ENCODE results near the gene EEIG2. TPM values are rescaled to one million over a fixed set of nuclear protein-coding genes. Genes with fewer than 3 reads are reported as not detected.
"Not testable (repeated sequence)": the region's sequence is repeated elsewhere in the genome, so short reads cannot be mapped to it uniquely, and the experiment has no call there.

The EEIG2 gene
- total RNA-seq: 1 to 10 TPM; 6.7 to 7.0 TPM

DNA sequence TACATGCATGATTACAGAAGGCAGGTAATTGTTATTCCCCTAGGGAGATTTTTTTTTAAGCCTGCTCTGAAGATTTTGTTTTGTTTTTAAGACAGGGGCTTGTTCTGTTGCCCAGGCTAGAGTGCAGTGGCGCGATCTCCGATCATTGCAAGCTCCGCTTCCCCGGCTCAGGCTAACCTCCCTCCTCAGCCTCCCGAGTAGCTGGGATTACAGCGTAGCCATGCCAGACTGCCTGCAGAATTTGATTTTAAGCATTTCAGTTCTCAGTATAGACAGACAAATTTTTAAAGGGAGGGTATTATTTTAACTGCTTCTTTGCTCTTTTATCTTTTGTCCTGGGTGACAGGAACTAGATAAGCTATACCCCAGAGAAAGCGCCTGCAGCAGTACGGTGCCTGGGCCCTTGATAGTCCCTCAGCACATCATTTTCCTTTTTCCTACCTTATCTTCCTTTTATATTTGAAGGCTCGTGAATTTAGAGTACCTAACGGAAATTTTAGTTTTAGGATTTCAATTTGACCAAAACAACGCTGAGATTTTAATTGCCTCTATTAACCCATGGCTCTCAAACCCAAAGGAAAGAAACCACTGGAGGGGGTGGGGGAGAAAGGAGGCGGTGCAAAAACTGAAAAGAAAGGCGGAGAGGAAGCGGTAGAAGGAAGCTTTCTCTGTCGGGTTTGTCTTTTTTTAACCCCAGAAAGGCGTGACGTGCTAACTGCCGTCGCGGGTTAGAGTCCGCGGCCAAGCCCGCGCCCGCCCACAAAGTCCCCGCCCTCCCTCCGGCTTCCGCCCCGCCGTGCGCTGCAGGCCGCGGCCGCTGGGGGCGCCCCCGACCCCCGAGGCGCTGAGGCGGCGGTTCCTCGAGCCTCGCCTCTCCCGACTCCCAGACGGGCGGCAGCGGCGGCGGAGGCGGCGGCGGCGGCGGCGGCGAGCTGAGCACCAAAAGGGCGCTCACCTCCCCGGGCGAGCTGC, at the start of gene EEIG2:
EEIG2 (plus strand) TSS at position 886 of the 972 bp plus-strand sequence. CDS start 329 bp downstream, outside the sequence.
- H3K36me3 Mint-ChIP-seq (ENCODE audit: low read depth): no peaks in the 10 kb centered on the region
- ATAC-seq (replicated peaks): peak; percentile 81
- no peaks in the 10 kb centered on the region for H3K27me3 Mint-ChIP-seq
- no peaks in the 10 kb centered on the region for H3K9me3 Mint-ChIP-seq
- peak within 1 kb of the TSS; percentile 93 for H3K27ac Mint-ChIP-seq
- peak within 1 kb of the TSS; percentile 99 for H3K4me3 Mint-ChIP-seq
- H3K4me1 Mint-ChIP-seq: peaks cover 14% of the 10 kb centered on the region

GRCh38 chr1:108511764-108512163, 48.1 kb upstream of the EEIG2 start:
- Mint-ChIP-seq H3K4me1 (no peaks in the 10 kb centered on the region), H3K36me3 (ENCODE audit: low read depth) (no peaks in the 10 kb centered on the region), H3K4me3 (no peak overlapping the region), H3K27ac (no peak overlapping the region), H3K9me3 (no peaks in the 10 kb centered on the region), H3K27me3 (peaks cover 13% of the 10 kb centered on the region)
- ATAC-seq (replicated peaks): no peak

DNA sequence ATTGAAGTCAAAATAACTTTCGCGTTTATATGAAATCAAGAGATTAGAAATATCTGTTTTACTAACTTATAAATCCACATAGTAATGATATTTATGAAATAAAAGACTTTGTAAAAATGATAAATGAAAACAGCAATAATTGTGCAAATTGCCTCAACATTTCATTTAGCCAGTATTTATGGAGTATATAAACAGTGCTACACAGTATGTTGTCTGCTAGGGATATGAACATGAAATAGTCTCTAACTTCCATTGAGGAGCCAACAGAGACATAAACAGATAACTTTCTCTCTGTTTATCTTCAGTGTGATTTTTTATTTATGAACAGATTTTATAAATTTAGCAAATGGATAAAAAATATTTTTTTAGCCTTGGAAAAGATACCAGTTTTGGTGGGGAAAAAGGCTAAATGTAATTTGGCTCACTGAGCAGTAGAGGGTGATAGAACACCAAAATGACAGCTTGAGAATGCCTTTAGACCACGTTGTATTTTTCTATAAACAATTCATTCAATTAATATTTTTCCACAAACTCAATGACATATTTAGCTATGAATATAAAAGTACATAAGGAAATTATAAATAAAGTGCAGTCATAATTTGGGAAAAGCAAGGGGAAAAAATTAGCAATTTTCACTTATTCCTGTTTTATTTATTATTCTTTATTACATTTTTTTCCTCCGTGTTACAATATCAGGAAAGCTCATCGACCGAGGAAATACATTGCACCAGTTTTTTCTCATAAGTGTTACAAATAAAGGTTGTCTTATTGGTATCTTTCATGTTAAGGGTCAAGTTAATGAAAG, 47.5 kb upstream of the EEIG2 start:
- Mint-ChIP-seq H3K4me1 (no peaks in the 10 kb centered on the region), H3K9me3 (no peaks in the 10 kb centered on the region), H3K36me3 (ENCODE audit: low read depth) (no peaks in the 10 kb centered on the region), H3K27ac (no peak overlapping the region), H3K27me3 (peaks cover 13% of the 10 kb centered on the region), H3K4me3 (no peak overlapping the region)
- no peak for ATAC-seq (replicated peaks)

GRCh38 chr1:108513044-108513415, 46.9 kb upstream of the EEIG2 start:
- Mint-ChIP-seq H3K27ac (no peak overlapping the region), H3K4me3 (no peak overlapping the region), H3K36me3 (ENCODE audit: low read depth) (no peaks in the 10 kb centered on the region), H3K9me3 (no peaks in the 10 kb centered on the region), H3K27me3 (peaks cover 10% of the 10 kb centered on the region), H3K4me1 (no peaks in the 10 kb centered on the region)
- no peak for ATAC-seq (replicated peaks)

GRCh38 chr1:108513914-108514313, 46.0 kb upstream of the EEIG2 start:
- not testable (repeated sequence) for H3K27me3 Mint-ChIP-seq

DNA sequence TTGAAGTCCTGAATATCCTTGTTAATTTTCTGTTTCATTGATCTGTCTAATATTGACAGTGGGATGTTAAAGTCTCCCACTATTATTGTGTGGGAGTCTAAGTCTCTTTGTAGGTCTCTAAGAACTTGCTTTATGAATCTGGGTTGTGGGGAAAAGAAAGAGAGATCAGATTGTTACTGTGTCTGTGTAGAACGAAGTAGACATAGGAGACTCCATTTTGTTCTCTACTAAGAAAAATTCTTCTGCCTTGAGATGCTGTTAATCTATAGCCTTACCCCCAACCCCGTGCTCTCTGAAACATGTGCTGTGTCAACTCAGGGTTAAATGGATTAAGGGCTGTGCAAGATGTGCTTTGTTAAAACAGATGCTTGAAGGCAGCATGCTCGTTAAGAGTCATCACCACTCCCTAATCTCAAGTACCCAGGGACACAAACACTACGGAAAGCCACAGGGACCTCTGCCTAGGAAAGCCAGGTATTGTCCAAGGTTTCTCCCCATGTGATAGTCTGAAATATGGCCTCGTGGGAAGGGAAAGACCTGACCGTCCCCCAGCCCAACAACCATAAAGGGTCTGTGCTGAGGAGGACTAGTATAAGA, 42.5 kb upstream of the EEIG2 start:
- H3K27me3 Mint-ChIP-seq; H3K9me3 Mint-ChIP-seq; H3K27ac Mint-ChIP-seq; H3K4me1 Mint-ChIP-seq; H3K36me3 Mint-ChIP-seq (ENCODE audit: low read depth); H3K4me3 Mint-ChIP-seq; ATAC-seq (replicated peaks): not testable (repeated sequence)

More at GRCh38 chr1:108513914-108514313, 46.0 kb upstream of the EEIG2 start:
- not testable (repeated sequence) for H3K36me3 Mint-ChIP-seq (ENCODE audit: low read depth); H3K4me3 Mint-ChIP-seq; ATAC-seq (replicated peaks); H3K27ac Mint-ChIP-seq; H3K4me1 Mint-ChIP-seq; H3K9me3 Mint-ChIP-seq

- Mint-ChIP-seq H3K4me3 (no peak overlapping the region), H3K36me3 (ENCODE audit: low read depth) (no peaks in the 10 kb centered on the region), H3K4me1 (no peaks in the 10 kb centered on the region), H3K9me3 (peaks cover 4% of the 10 kb centered on the region), H3K27ac (no peak overlapping the region), H3K27me3 (peaks cover 18% of the 10 kb centered on the region)
- ATAC-seq (replicated peaks): no peak
These were observed 37.9 kb upstream of the EEIG2 start for GRCh38 chr1:108521990-108522393.

GRCh38 chr1:108523829-108524228, 36.1 kb upstream of the EEIG2 start:
- Mint-ChIP-seq H3K27ac (no peak overlapping the region), H3K27me3 (peaks cover 18% of the 10 kb centered on the region), H3K9me3 (peaks cover 4% of the 10 kb centered on the region), H3K4me3 (no peak overlapping the region), H3K36me3 (ENCODE audit: low read depth) (no peaks in the 10 kb centered on the region), H3K4me1 (no peaks in the 10 kb centered on the region)
- ATAC-seq (replicated peaks): no peak

- ATAC-seq (replicated peaks): no peak
- no peaks in the 10 kb centered on the region for H3K4me1 Mint-ChIP-seq
- peaks cover 4% of the 10 kb centered on the region for H3K9me3 Mint-ChIP-seq
- no peaks in the 10 kb centered on the region for H3K36me3 Mint-ChIP-seq (ENCODE audit: low read depth)
- H3K27me3 Mint-ChIP-seq: peaks cover 13% of the 10 kb centered on the region
- no peak overlapping the region for H3K4me3 Mint-ChIP-seq
- no peak overlapping the region for H3K27ac Mint-ChIP-seq
These were observed 35.2 kb upstream of the EEIG2 start for GRCh38 chr1:108524676-108525075.

- no peaks in the 10 kb centered on the region for H3K36me3 Mint-ChIP-seq (ENCODE audit: low read depth)
These were observed 32.8 kb upstream of the EEIG2 start for GRCh38 chr1:108527135-108527534.

DNA sequence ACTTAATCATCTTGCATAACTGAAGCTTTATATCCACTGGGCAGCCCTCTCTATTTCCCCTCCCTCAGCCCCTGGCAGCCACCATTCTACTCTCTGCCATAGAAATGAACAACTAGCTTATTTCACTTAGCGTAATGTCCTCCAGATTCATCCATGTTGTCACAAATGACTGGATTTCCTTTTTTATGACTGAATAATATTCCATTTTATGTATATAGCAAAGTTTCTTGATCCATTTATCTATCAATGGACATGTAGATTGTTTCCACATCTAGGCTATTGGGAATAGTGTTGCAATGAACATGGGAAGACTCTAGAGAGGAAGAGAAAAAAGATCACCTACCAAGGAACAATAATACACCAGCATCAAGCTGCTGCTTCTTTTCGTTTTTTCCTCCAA, 32.1 kb upstream of the EEIG2 start:
- H3K9me3 Mint-ChIP-seq: peaks cover 4% of the 10 kb centered on the region
- H3K36me3 Mint-ChIP-seq (ENCODE audit: low read depth): no peaks in the 10 kb centered on the region
- no peak overlapping the region for H3K4me3 Mint-ChIP-seq
- H3K27me3 Mint-ChIP-seq: peaks cover 17% of the 10 kb centered on the region
- no peak overlapping the region for H3K27ac Mint-ChIP-seq
- H3K4me1 Mint-ChIP-seq: no peaks in the 10 kb centered on the region
- no peak for ATAC-seq (replicated peaks)

More at GRCh38 chr1:108527135-108527534, 32.8 kb upstream of the EEIG2 start:
- Mint-ChIP-seq H3K27ac (no peak overlapping the region), H3K4me1 (no peaks in the 10 kb centered on the region), H3K9me3 (peaks cover 4% of the 10 kb centered on the region), H3K27me3 (peaks cover 17% of the 10 kb centered on the region), H3K4me3 (no peak overlapping the region)
- no peak for ATAC-seq (replicated peaks)

DNA sequence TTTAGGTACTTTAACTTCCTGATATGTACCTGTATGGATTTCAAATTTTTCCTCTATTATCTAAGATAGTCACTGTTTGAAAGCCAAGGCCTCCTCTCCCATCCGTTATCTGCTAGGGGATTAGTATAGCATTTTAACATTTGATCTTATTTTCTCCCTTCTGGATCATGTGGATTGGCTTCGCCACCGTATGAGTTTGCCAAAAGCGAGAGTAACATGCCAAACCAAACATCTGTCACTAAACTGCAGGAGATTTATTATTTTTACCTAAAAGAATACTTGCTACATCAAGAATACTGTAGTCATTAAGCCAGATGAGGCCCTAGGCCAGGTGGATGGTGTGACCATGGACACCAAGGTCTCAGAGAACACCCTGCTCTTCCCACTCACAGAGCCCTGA, 28.5 kb upstream of the EEIG2 start:
- no peaks in the 10 kb centered on the region for H3K9me3 Mint-ChIP-seq
- H3K36me3 Mint-ChIP-seq (ENCODE audit: low read depth): no peaks in the 10 kb centered on the region
- H3K27me3 Mint-ChIP-seq: peaks cover 13% of the 10 kb centered on the region
- no peak overlapping the region for H3K27ac Mint-ChIP-seq
- H3K4me3 Mint-ChIP-seq: no peak overlapping the region
- no peak for ATAC-seq (replicated peaks)
- H3K4me1 Mint-ChIP-seq: no peaks in the 10 kb centered on the region

DNA sequence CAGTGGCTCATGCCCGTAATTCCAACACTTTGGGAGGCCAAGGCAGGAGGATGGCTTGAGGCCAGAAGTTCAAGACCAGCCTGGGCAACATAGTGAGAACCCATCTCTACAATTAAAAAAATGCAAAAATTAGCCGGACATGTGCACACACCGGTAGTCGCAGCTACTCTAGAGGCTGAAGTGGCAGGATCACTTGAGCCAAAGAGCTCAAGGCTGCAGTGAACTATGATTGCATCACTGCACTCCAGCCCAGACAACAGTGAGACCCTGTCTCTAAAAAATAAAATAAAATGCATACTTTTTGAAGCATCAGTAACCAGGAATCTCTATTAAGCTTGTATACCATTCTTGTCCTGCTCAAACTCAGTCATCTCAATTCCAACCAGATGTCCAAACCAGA, 27.2 kb upstream of the EEIG2 start:
- H3K36me3 Mint-ChIP-seq (ENCODE audit: low read depth): no peaks in the 10 kb centered on the region
- no peaks in the 10 kb centered on the region for H3K4me1 Mint-ChIP-seq
- H3K4me3 Mint-ChIP-seq: no peak overlapping the region
- ATAC-seq (replicated peaks): no peak
- H3K27me3 Mint-ChIP-seq: peaks cover 14% of the 10 kb centered on the region
- H3K9me3 Mint-ChIP-seq: no peaks in the 10 kb centered on the region
- no peak overlapping the region for H3K27ac Mint-ChIP-seq

DNA sequence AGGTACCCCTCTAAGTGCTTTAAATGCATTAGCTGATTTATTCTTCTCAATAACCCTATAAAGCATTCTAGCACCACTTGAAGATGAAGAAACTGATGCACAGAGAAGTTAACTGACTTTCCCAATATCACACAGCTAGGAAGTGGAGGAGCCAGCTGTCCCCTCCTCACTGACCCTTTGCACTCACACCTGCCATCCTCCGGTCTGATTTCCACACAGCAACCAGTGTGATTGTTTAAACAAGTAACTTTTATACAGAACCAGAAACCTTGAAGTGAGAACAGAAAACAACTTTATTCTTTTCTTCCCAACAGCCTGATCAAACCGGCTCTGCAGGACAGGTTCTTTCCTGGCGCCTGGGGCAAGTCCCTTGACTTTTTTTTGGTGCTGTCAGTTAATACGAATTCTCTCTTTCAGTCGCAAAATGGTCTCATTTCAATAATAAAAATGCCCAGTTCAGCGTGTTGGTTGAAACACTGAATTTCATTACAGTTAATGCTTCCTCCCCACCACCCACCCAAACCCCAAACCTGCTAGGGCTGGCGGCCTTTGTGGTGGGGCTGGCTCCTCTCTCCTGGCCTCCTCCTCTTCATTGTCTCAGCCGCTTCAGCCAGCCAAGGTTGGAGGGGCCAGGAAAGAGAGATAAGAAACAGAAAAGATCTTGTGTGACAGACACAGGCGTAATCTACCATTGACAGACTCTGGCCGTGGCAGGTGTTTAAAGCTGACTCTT, 26.4 kb upstream of the EEIG2 start:
- H3K4me1 Mint-ChIP-seq: no peaks in the 10 kb centered on the region
- peaks cover 18% of the 10 kb centered on the region for H3K27me3 Mint-ChIP-seq
- no peaks in the 10 kb centered on the region for H3K36me3 Mint-ChIP-seq (ENCODE audit: low read depth)
- ATAC-seq (replicated peaks): peak; percentile 69
- H3K27ac Mint-ChIP-seq: no peak overlapping the region
- no peaks in the 10 kb centered on the region for H3K9me3 Mint-ChIP-seq
- no peak overlapping the region for H3K4me3 Mint-ChIP-seq
